Large intestine (tissue), 3 donors: ENCODE data around the gene CAMKK1. TPM values are rescaled to one million over a fixed set of nuclear protein-coding genes. Genes with fewer than 3 reads are reported as not detected.

ENCODE experiments used
- DNase-seq, 2 donors: peaks; one replicate each; pipeline versions ENCODE4 v3.0.0 to v3.0.0-alpha.2; 2013
- H3K27ac ChIP-seq: one replicate; pipeline ENCODE4 v1.5.1; 2013; ENCODE audit warnings: low read length
- H3K27me3 ChIP-seq: 2 replicates; pipeline ENCODE4 v1.6.1; 2013; ENCODE audit warnings: low read length; ENCODE audit not compliant: control insufficient read depth, insufficient read depth
- H3K36me3 ChIP-seq: 2 replicates; pipeline ENCODE4 v1.6.1; 2013; ENCODE audit warnings: low read length; ENCODE audit not compliant: control insufficient read depth, insufficient read depth
- H3K4me1 ChIP-seq: one replicate; pipeline ENCODE4 v1.6.1; 2013; ENCODE audit warnings: low read length; ENCODE audit not compliant: control insufficient read depth, insufficient read depth
- H3K4me3 ChIP-seq: one replicate; pipeline ENCODE4 v1.5.1; 2013; ENCODE audit warnings: low read length
- H3K9me3 ChIP-seq: one replicate; pipeline ENCODE4 v1.6.1; 2013; ENCODE audit warnings: mild to moderate bottlenecking, low read depth, low read length, moderate library complexity; ENCODE audit not compliant: control insufficient read depth
- WGBS: methylation state at CpG from one replicate; pipeline ENCODE4 v1.1.5; 2013; ENCODE audit warnings: low lambda C conversion rate; ENCODE audit not compliant: insufficient coverage; 5-methylcytosine and 5-hydroxymethylcytosine counted together
- polyA plus RNA-seq: library from polyadenylated mRNA; unstranded; fragments of 120-200 nt; gene quantifications from one replicate; pipeline ENCODE4 v1.2.1, GENCODE V29; 2013

The CAMKK1 gene
- polyA plus RNA-seq, 1 donor = 15.4 TPM

DNA sequence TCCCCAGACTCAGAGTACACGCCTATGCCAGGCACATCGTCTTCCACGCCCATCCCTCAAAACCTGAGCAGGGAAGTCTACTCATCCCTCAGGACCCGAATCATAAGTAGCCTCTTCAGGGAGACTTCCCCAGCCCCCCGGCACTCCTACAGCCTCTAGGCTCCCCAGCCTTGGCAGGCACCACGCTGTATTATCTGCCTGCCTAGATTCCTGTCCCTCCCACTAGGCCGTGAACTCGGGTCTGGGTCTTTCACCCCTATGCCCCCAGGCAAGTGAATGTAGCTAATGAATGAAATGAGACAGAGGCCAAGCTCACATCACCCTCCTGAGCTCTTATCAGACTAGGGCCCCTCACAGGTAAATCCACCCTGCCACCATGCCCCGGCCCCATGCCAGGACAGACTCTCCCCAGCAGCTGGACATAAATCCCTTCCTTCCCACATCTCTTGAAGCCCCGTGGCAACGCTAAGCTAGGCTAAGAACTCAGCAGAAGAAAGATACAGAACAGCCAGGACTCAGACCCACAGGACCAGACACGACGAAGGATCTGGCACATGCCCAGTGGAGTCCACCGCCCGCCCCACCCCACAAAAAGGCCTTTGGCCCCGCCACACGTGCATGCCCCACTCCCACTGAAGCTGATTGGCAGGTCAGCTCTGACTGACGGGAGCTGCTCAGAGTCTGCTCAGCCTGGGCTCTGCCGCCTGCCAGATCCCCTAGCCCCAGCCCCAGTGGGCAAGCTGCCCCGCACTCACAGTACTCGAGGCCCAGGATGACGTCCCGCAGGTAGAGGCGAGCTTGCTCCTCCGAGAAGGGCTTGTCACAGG, 13.0 kb downstream of the CAMKK1 start:
- Histone ChIP-seq H3K27me3 (no peaks in the 10 kb centered on the region), H3K4me1 (peaks cover 14% of the 10 kb centered on the region), H3K9me3 (no peaks in the 10 kb centered on the region), H3K27ac (peak overlapping the region; percentile 44), H3K4me3 (no peak overlapping the region), H3K36me3 (peaks cover 39% of the 10 kb centered on the region)
- peak; percentile 73 to 75 for DNase-seq
- no CpG with 5 or more reads among the region's 25 CpGs for WGBS

DNA sequence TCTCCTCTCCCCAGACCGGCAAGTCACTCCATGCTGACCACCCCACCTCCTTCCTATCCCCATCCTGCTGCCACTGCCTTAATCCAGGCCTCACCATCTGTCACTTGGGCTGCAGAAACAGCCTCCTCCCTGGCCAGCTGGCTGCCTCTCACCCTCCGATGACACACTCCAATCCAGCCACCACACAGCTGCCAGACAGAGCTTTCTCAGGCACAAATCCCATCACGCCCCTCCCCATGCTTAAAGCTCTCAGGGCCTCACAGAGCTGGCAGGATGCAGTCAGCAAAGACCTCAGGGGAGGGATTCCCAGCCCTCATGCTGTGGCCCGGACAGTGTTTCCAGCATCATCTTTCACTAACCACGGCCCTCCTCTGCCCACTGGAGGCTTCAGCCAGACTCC, 13.7 kb downstream of the CAMKK1 start:
- H3K36me3 ChIP-seq = peaks cover 33% of the 10 kb centered on the region
- DNase-seq = peak in 1 of 2 donors; percentile 61
- H3K9me3 ChIP-seq = no peaks in the 10 kb centered on the region
- no peak overlapping the region for H3K4me3 ChIP-seq
- H3K27me3 ChIP-seq = no peaks in the 10 kb centered on the region
- peak overlapping the region; percentile 44 for H3K27ac ChIP-seq
- peaks cover 14% of the 10 kb centered on the region for H3K4me1 ChIP-seq
- WGBS = no CpG with 5 or more reads among the region's 5 CpGs

DNA sequence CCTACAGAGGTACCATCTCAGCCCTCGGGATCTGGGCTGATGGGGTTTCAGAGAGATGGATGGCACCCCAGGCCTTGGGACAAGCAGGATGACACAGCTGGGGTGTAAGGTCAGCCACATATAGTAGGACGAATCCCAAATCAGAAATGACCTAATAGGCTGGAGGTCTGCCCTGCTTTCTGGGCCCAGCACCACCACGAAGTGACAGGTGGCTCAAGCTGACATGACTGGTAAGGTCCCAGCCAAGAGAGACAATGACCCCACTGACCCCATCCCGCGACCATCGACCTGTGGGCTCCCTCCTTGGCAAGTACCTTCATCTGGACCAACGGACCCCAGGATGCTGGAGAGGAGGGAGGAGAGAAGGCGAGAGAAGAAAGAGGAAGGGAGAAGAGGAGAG, 15.6 kb downstream of the CAMKK1 start:
- peaks cover 6% of the 10 kb centered on the region for H3K9me3 ChIP-seq
- no peak overlapping the region for H3K27ac ChIP-seq
- 80% methylated on average over 1 of the region's 8 CpGs for WGBS
- H3K27me3 ChIP-seq = no peaks in the 10 kb centered on the region
- H3K4me1 ChIP-seq = peaks cover 14% of the 10 kb centered on the region
- no peak for DNase-seq
- no peak overlapping the region for H3K4me3 ChIP-seq
- peaks cover 42% of the 10 kb centered on the region for H3K36me3 ChIP-seq

DNA sequence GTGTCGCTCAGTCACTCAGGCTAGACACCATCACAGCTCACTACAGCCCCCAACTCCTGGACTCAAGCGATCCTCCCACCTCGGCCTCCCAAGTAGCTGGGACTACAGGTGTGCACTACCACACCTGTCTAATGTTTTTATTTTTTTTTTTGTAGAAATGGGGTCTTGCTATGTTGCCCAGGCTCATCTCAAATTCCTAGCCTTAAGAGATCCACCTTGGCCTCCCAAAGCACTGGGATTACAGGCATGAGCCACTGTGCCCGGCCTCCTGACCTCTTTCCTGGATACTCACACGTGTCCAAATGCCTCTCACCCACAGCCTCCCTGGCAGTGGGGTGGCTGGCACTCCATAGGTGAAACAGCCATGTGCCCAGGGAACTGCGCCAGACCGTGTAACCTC, 17.5 kb downstream of the CAMKK1 start:
- Histone ChIP-seq H3K27me3 (no peaks in the 10 kb centered on the region), H3K4me3 (no peak overlapping the region), H3K27ac (no peak overlapping the region), H3K9me3 (peaks cover 6% of the 10 kb centered on the region), H3K4me1 (peaks cover 13% of the 10 kb centered on the region), H3K36me3 (peaks cover 47% of the 10 kb centered on the region)
- no CpG with 5 or more reads among the region's 7 CpGs for WGBS
- DNase-seq = no peak

DNA sequence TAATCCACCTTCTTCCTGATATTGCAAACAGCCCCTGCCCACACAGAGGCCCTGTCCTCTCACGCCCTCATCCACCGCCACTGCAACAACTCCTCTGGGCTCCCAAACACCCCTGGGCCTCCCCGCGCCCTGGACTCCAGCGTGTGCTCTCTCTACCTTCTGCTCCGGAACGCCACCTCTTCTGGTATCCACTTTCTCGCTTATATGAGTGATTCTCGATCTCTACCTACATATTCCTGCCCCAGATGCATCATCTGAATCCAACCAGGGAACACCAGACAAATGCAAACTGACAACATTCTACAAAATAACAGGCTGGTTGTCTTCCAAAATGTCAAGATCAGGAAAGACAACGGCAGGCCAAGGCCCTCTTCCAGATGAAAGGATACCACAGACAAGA, 19.0 kb downstream of the CAMKK1 start:
- no peaks in the 10 kb centered on the region for H3K27me3 ChIP-seq
- peaks cover 6% of the 10 kb centered on the region for H3K9me3 ChIP-seq
- H3K4me3 ChIP-seq = no peak overlapping the region
- 100% methylated on average over 1 of the region's 10 CpGs for WGBS
- no peak for DNase-seq
- H3K4me1 ChIP-seq = no peaks in the 10 kb centered on the region
- H3K36me3 ChIP-seq = peaks cover 56% of the 10 kb centered on the region
- no peak overlapping the region for H3K27ac ChIP-seq

DNA sequence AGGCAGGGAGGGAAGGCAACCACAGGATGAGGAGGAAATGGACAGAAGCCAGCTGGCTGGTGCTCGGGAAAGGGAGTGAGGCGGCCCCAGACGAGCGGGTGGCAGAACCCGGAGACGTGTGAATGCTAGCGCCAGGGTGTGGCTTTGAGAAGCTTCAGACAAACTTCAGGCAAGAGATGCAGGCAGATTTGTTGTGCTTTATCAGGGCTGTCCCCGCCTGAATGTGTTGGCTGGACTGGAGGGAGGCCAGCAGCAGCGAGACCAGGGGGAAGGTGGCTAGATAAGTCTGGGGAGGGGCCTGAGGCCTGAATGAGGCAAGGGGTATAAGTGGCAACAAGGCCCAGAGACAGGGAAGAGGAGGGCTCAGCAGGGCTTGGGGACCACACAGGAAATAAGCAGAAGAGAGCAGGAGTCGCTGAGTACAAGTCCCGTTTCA, 22.0 kb downstream of the CAMKK1 start:
- DNase-seq = no peak
- H3K27ac ChIP-seq = no peak overlapping the region
- H3K4me1 ChIP-seq = no peaks in the 10 kb centered on the region
- H3K4me3 ChIP-seq = no peak overlapping the region
- WGBS = no CpG with 5 or more reads among the region's 11 CpGs
- peaks cover 44% of the 10 kb centered on the region for H3K36me3 ChIP-seq
- no peaks in the 10 kb centered on the region for H3K27me3 ChIP-seq
- peaks cover 6% of the 10 kb centered on the region for H3K9me3 ChIP-seq

DNA sequence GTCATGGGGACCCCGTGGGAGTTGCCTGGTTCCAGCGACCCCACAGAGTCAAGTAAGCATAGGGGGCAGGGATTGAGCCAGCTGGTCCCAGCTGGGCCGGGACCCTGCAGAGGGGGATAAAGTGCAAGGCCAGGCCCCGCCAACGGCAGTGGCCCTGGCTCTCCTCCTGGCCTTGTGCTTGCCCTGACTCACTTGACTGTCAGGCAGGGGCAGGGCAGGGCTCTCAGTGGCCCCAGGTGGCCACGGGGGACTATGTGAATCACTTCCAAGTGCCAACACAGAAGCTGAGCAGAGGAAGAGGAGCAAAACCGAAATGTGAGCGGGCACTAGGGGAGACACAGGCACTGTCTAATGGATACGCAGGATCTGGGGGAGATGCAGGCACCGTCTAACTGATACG, 25.2 kb downstream of the CAMKK1 start:
- peaks cover 27% of the 10 kb centered on the region for H3K36me3 ChIP-seq
- no CpG with 5 or more reads among the region's 11 CpGs for WGBS

DNA sequence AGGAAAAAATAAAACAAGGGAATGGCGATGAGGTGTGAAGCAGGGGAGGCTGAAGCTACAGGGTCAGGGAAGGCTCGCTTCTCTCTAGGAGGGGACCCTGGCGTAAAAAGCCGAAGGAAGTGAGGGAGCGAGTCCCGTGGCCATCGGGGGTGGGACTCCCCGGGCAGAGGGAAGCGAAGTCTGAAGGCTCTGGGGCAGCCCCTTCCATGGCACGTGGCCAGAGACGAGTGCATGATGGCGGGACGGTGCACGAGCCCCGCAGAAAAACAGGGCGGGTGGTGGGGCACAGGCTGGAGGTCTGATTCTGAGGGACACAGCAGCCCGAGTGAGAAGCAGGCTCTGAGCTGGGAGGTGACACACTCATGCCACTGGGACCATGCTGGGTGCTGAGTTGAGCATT, 25.7 kb downstream of the CAMKK1 start:
- Histone ChIP-seq H3K27me3 (no peaks in the 10 kb centered on the region), H3K9me3 (no peaks in the 10 kb centered on the region), H3K4me3 (no peak overlapping the region), H3K4me1 (no peaks in the 10 kb centered on the region), H3K27ac (no peak overlapping the region), H3K36me3 (peaks cover 22% of the 10 kb centered on the region)
- DNase-seq = no peak
- WGBS = no CpG with 5 or more reads among the region's 17 CpGs

More for the DNA sequence above, 25.2 kb downstream of the CAMKK1 start:
- no peaks in the 10 kb centered on the region for H3K27me3 ChIP-seq
- peaks cover under 1% of the 10 kb centered on the region for H3K9me3 ChIP-seq
- H3K4me1 ChIP-seq = no peaks in the 10 kb centered on the region
- DNase-seq = no peak
- no peak overlapping the region for H3K27ac ChIP-seq
- H3K4me3 ChIP-seq = no peak overlapping the region

DNA sequence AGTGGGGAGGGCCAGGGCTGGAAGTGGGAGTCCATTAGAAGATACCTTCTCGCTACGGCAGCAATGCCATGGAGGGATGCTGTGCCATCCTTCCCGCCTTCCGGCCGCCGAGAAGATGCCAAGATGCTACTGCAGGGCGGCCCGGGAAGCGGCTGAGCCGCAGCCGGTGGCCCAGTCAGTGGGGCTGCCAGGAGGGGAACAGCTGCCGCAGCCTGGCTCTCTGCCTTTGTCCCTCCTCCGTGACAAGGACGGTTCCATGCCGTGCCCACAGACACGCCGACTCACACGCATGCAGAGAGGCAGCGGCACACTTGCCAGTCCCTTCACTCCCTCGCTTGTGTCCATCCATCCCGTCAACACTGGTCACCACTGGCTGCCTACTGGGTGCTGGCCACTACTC, 26.6 kb downstream of the CAMKK1 start:
- H3K27ac ChIP-seq = no peak overlapping the region
- H3K36me3 ChIP-seq = peaks cover 20% of the 10 kb centered on the region
- no peaks in the 10 kb centered on the region for H3K27me3 ChIP-seq
- no peaks in the 10 kb centered on the region for H3K4me1 ChIP-seq
- no peak overlapping the region for H3K4me3 ChIP-seq
- H3K9me3 ChIP-seq = no peaks in the 10 kb centered on the region
- WGBS = no CpG with 5 or more reads among the region's 21 CpGs
- DNase-seq = no peak

DNA sequence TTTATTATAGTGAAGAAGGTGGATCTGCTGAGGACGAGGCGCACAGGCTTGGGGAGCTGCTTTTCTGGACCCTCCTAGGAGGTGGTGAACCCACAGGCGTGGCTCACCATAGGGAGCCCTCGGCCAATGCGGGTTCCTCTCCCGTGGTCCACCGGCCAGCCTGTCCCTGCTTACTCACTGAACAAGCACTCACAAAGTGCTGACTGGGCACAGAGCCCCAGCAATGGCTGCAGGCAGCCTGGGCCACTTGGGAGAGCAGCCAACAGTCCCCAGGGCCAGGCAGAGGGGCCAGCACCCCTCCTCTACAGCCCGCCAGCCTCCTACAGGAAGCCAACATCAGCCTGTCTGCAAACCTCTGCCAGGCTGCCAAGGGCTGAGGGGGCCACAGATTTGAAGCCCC, 27.7 kb downstream of the CAMKK1 start:
- Histone ChIP-seq H3K36me3 (peaks cover 28% of the 10 kb centered on the region), H3K27me3 (no peaks in the 10 kb centered on the region), H3K27ac (no peak overlapping the region), H3K9me3 (no peaks in the 10 kb centered on the region), H3K4me1 (no peaks in the 10 kb centered on the region), H3K4me3 (no peak overlapping the region)
- WGBS = no CpG with 5 or more reads among the region's 8 CpGs
- no peak for DNase-seq

DNA sequence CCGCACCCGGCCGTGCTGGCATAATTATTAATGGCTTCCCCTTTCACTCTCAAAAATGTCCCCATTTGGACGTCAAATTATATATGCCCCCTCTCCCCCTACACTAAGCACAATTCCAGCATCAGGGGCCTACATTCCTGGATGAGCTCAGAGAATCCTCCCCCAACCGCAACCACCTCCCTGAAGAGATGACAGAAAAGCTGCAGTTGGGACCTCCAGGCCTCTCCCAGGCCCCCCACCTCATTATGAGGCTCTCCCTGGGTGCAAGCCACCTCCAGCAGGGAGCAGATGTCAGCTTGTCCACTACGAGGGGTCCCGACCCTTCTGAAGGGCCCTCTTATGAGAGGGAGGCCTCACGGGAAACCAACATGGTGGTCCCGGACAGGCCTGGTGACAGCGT, 28.3 kb downstream of the CAMKK1 start:
- Histone ChIP-seq H3K9me3 (no peaks in the 10 kb centered on the region), H3K27ac (no peak overlapping the region), H3K4me1 (no peaks in the 10 kb centered on the region), H3K36me3 (peaks cover 24% of the 10 kb centered on the region), H3K27me3 (no peaks in the 10 kb centered on the region), H3K4me3 (no peak overlapping the region)
- no CpG with 5 or more reads among the region's 10 CpGs for WGBS
- DNase-seq = no peak
